GM18505 (cell line): ENCODE data around the gene GABPB2.
A peak's percentile ranks its signal among the peaks of the same experiment; 100 is the strongest.

ENCODE experiments used
- ATAC-seq: cut with Tn5 transposase; IDR thresholded peaks from one replicate; pipeline ENCODE4 v1.9.1; 2021; ENCODE audit not compliant: unreplicated experiment
- POLR2A ChIP-seq: IDR thresholded peaks from 4 replicates; pipeline ENCODE4 v1.6.1; 2011; ENCODE audit warnings: borderline replicate concordance; ENCODE audit not compliant: insufficient read depth, insufficient read length; ENCODE audit errors: extremely low read depth

Gene GABPB2

GRCh38 chr1:151070474-151071276 is at the start of gene GABPB2:
Gene GABPB2, plus strand, starts transcription at chr1:151070761. Its CDS starts 17,429 bp downstream, at chr1:151088190.
- peak; percentile 69 for TF ChIP-seq POLR2A
- ATAC-seq = peak; percentile 82

- ATAC-seq = no peak
- TF ChIP-seq POLR2A = no peak
These were observed 45.9 kb upstream of the GABPB2 start for GRCh38 chr1:151024540-151025146.

- ATAC-seq = no peak
- TF ChIP-seq POLR2A = no peak
These were observed 44.1 kb upstream of the GABPB2 start for GRCh38 chr1:151026460-151026859.

- ATAC-seq = no peak
These were observed 38.4 kb upstream of the GABPB2 start for GRCh38 chr1:151032164-151032563.

GRCh38 chr1:151035167-151035566 is 35.4 kb upstream of the GABPB2 start:
- TF ChIP-seq POLR2A = no peak
- ATAC-seq = no peak

More at GRCh38 chr1:151032164-151032563, 38.4 kb upstream of the GABPB2 start:
- TF ChIP-seq POLR2A = no peak

- ATAC-seq = no peak
- no peak for TF ChIP-seq POLR2A
These were observed 34.2 kb upstream of the GABPB2 start, which contains the start of gene BNIPL for GRCh38 chr1:151036356-151036755. Gene BNIPL, plus strand, starts transcription at chr1:151036586. Its CDS starts 140 bp downstream, at chr1:151036726.

GRCh38 chr1:151037032-151037431 is 33.5 kb upstream of the GABPB2 start:
- TF ChIP-seq POLR2A = no peak
- no peak for ATAC-seq

- no peak for ATAC-seq
- TF ChIP-seq POLR2A = no peak
These were observed 31.0 kb upstream of the GABPB2 start for GRCh38 chr1:151039521-151039920.

GRCh38 chr1:151043163-151043562 is 27.4 kb upstream of the GABPB2 start:
- TF ChIP-seq POLR2A = no peak
- ATAC-seq = no peak

GRCh38 chr1:151047591-151047924 is 23.0 kb upstream of the GABPB2 start, which contains the start of gene C1orf56:
Gene C1orf56, plus strand, starts transcription at chr1:151047751. Its CDS starts 97 bp downstream, at chr1:151047848.
- TF ChIP-seq POLR2A = peak; percentile 46
- peak; percentile 29 for ATAC-seq

- TF ChIP-seq POLR2A = no peak
- ATAC-seq = peak; percentile 54
These were observed 22.5 kb upstream of the GABPB2 start for GRCh38 chr1:151047925-151048644.

- no peak for TF ChIP-seq POLR2A
- no peak for ATAC-seq
These were observed 21.9 kb upstream of the GABPB2 start for GRCh38 chr1:151048645-151049032.

GRCh38 chr1:151049458-151049857 is 21.1 kb upstream of the GABPB2 start:
- TF ChIP-seq POLR2A = no peak

More at GRCh38 chr1:151049458-151049857, 21.1 kb upstream of the GABPB2 start:
- ATAC-seq = no peak
